MG63 (cell line): ENCODE results near the gene EVA1C. TPM values are rescaled to one million over a fixed set of nuclear protein-coding genes. Genes with fewer than 3 reads are reported as not detected.
A peak's percentile ranks its signal among the peaks of the same experiment; 100 is the strongest.
"Not testable (repeated sequence)": the region's sequence is repeated elsewhere in the genome, so short reads cannot be mapped to it uniquely, and the experiment has no call there.

Source experiments
- DNase-seq: peaks from one replicate; pipeline ENCODE4 v3.0.0-alpha.2; 2020
- H3K27me3 ChIP-seq: fragments of 250-450 bp; sonication (Bioruptor Pico); 2 replicates; pipeline ENCODE4 v1.5.1; 2020; ENCODE audit warnings: mild to moderate bottlenecking, moderate library complexity
- H3K36me3 ChIP-seq: fragments of 250-450 bp; sonication (Bioruptor Pico); 2 replicates; pipeline ENCODE4 v1.5.1; 2020; ENCODE audit warnings: mild to moderate bottlenecking, moderate library complexity
- H3K4me3 ChIP-seq: fragments of 250-450 bp; sonication (Bioruptor Pico); 2 replicates; pipeline ENCODE4 v1.5.1; 2020; ENCODE audit warnings: mild to moderate bottlenecking, moderate library complexity
- H3K9me3 ChIP-seq: fragments of 250-450 bp; sonication (Bioruptor Pico); 2 replicates; pipeline ENCODE4 v1.5.1; 2020; ENCODE audit warnings: mild to moderate bottlenecking, moderate library complexity
- total RNA-seq: library from RNA; depleted of rRNA; stranded (reverse); fragments of >200 nt; shearing (Covaris generic); gene quantifications from 2 replicates; pipeline ENCODE4 v1.2.3, GENCODE V29; 2014; ENCODE audit warnings: low replicate concordance

The EVA1C gene
- total RNA-seq, 1 experiment from 2014 or later: not detected

GRCh38 chr21:32442566-32443318 lies 30.2 kb downstream of the EVA1C start:
- DNase-seq: no peak
- Histone ChIP-seq H3K27me3 (no peaks in the 10 kb centered on the region), H3K9me3 (0 out of 2 replicates have a peak, but pooled peaks cover 3% of the 10 kb centered on the region), H3K36me3 (no peaks in the 10 kb centered on the region), H3K4me3 (no peak overlapping the region)

GRCh38 chr21:32445101-32445500 lies 32.6 kb downstream of the EVA1C start:
- Histone ChIP-seq H3K4me3 (no peak overlapping the region), H3K27me3 (no peaks in the 10 kb centered on the region), H3K36me3 (no peaks in the 10 kb centered on the region), H3K9me3 (0 out of 2 replicates have a peak, but pooled peaks cover 3% of the 10 kb centered on the region)
- no peak for DNase-seq

GRCh38 chr21:32446440-32446839 lies 33.9 kb downstream of the EVA1C start:
- not testable (repeated sequence) for H3K36me3 ChIP-seq, H3K4me3 ChIP-seq, H3K27me3 ChIP-seq, DNase-seq, H3K9me3 ChIP-seq

- H3K4me3 ChIP-seq: no peak overlapping the region
- H3K27me3 ChIP-seq: no peaks in the 10 kb centered on the region
- 0 out of 2 replicates have a peak, but pooled peaks cover 3% of the 10 kb centered on the region for H3K9me3 ChIP-seq
- H3K36me3 ChIP-seq: no peaks in the 10 kb centered on the region
- no peak for DNase-seq
These were observed 34.7 kb downstream of the EVA1C start for GRCh38 chr21:32447224-32447623.

- H3K27me3 ChIP-seq: no peaks in the 10 kb centered on the region
- H3K4me3 ChIP-seq: no peak overlapping the region
- no peaks in the 10 kb centered on the region for H3K36me3 ChIP-seq
- no peaks in the 10 kb centered on the region for H3K9me3 ChIP-seq
- no peak for DNase-seq
These were observed 36.5 kb downstream of the EVA1C start for GRCh38 chr21:32448803-32449594.

- not testable (repeated sequence) for DNase-seq, H3K36me3 ChIP-seq, H3K4me3 ChIP-seq, H3K27me3 ChIP-seq, H3K9me3 ChIP-seq
These were observed 38.6 kb downstream of the EVA1C start for GRCh38 chr21:32450881-32451701.

- H3K9me3 ChIP-seq, DNase-seq, H3K27me3 ChIP-seq, H3K4me3 ChIP-seq, H3K36me3 ChIP-seq: not testable (repeated sequence)
These were observed 39.7 kb downstream of the EVA1C start for GRCh38 chr21:32452191-32452590.

GRCh38 chr21:32452641-32453040 lies 40.1 kb downstream of the EVA1C start:
- H3K27me3 ChIP-seq: no peaks in the 10 kb centered on the region
- no peaks in the 10 kb centered on the region for H3K9me3 ChIP-seq
- no peaks in the 10 kb centered on the region for H3K36me3 ChIP-seq
- no peak overlapping the region for H3K4me3 ChIP-seq
- DNase-seq: no peak

GRCh38 chr21:32455548-32455947 lies 43.0 kb downstream of the EVA1C start:
- no peak for DNase-seq
- Histone ChIP-seq H3K36me3 (no peaks in the 10 kb centered on the region), H3K4me3 (no peak overlapping the region), H3K9me3 (no peaks in the 10 kb centered on the region), H3K27me3 (no peaks in the 10 kb centered on the region)

GRCh38 chr21:32456497-32456918 lies 44.0 kb downstream of the EVA1C start:
- Histone ChIP-seq H3K36me3 (no peaks in the 10 kb centered on the region), H3K27me3 (no peaks in the 10 kb centered on the region), H3K9me3 (no peaks in the 10 kb centered on the region), H3K4me3 (no peak overlapping the region)
- DNase-seq: no peak

- H3K9me3 ChIP-seq: no peaks in the 10 kb centered on the region; the same call in 1 of the 2 replicates
- no peak overlapping the region for H3K4me3 ChIP-seq
- no peak for DNase-seq
- H3K36me3 ChIP-seq: no peaks in the 10 kb centered on the region
- H3K27me3 ChIP-seq: no peaks in the 10 kb centered on the region
These were observed 44.9 kb downstream of the EVA1C start for GRCh38 chr21:32457360-32457840.

GRCh38 chr21:32457962-32458361 lies 45.5 kb downstream of the EVA1C start:
- no peak for DNase-seq
- H3K27me3 ChIP-seq: no peaks in the 10 kb centered on the region
- no peaks in the 10 kb centered on the region for H3K36me3 ChIP-seq
- H3K4me3 ChIP-seq: no peak overlapping the region
- peaks cover 3% of the 10 kb centered on the region; the same call in 1 of the 2 replicates for H3K9me3 ChIP-seq

- peaks cover 3% of the 10 kb centered on the region; the same call in 1 of the 2 replicates for H3K9me3 ChIP-seq
- no peak overlapping the region for H3K4me3 ChIP-seq
- DNase-seq: no peak
- no peaks in the 10 kb centered on the region for H3K27me3 ChIP-seq
- H3K36me3 ChIP-seq: no peaks in the 10 kb centered on the region
These were observed 47.5 kb downstream of the EVA1C start for GRCh38 chr21:32459972-32460371.

GRCh38 chr21:32461503-32461902 lies 49.0 kb downstream of the EVA1C start:
- peaks cover 3% of the 10 kb centered on the region; the same call in 1 of the 2 replicates for H3K9me3 ChIP-seq
- H3K4me3 ChIP-seq: no peak overlapping the region
- DNase-seq: no peak
- H3K36me3 ChIP-seq: no peaks in the 10 kb centered on the region
- no peaks in the 10 kb centered on the region for H3K27me3 ChIP-seq

- H3K36me3 ChIP-seq, H3K9me3 ChIP-seq, H3K27me3 ChIP-seq, DNase-seq, H3K4me3 ChIP-seq: not testable (repeated sequence)
These were observed 50.1 kb downstream of the EVA1C start for GRCh38 chr21:32462564-32462963.

- H3K4me3 ChIP-seq: no peak overlapping the region
- H3K36me3 ChIP-seq: no peaks in the 10 kb centered on the region
- peak; percentile 40 for DNase-seq
These were observed 50.9 kb downstream of the EVA1C start for GRCh38 chr21:32463367-32463766.

GRCh38 chr21:32463889-32464300 lies 51.4 kb downstream of the EVA1C start:
- H3K4me3 ChIP-seq: no peak overlapping the region

More at GRCh38 chr21:32463367-32463766, 50.9 kb downstream of the EVA1C start:
- Histone ChIP-seq H3K9me3 (peaks cover 3% of the 10 kb centered on the region; the same call in 1 of the 2 replicates), H3K27me3 (no peaks in the 10 kb centered on the region)

More at GRCh38 chr21:32463889-32464300, 51.4 kb downstream of the EVA1C start:
- H3K27me3 ChIP-seq: no peaks in the 10 kb centered on the region
- DNase-seq: peak; percentile 66
- peaks cover 3% of the 10 kb centered on the region; the same call in 1 of the 2 replicates for H3K9me3 ChIP-seq
- no peaks in the 10 kb centered on the region for H3K36me3 ChIP-seq
